Effector memory CD8-positive, alpha-beta T cell (primary cell): ENCODE data around the gene MRPS25.

ENCODE experiments used
- ATAC-seq: fragments of 150-1000 bp; cut with Tn5 transposase; replicated peaks from 2 replicates; pipeline ENCODE4 v1.10.0; 2021; ENCODE audit warnings: mild to moderate bottlenecking, moderate library complexity
- DNase-seq, 3 experiments: peaks; one replicate each; pipeline ENCODE4 v3.0.0; 2021
- H3K27ac Mint-ChIP-seq, 2 donors: one replicate each; pipeline ENCODE4 v1.8.0; 2022; ENCODE audit warnings: mild to moderate bottlenecking in 2 of 2, mixed read lengths in 2 of 2, moderate library complexity in 2 of 2
- H3K27me3 Mint-ChIP-seq, 2 donors: one replicate each; pipeline ENCODE4 v1.8.0; 2022; ENCODE audit warnings: mixed read lengths in 2 of 2
- H3K36me3 Mint-ChIP-seq: one replicate; pipeline ENCODE4 v1.8.0; 2022; ENCODE audit warnings: mild to moderate bottlenecking, moderate library complexity, mixed read lengths; ENCODE audit not compliant: insufficient read depth
- H3K4me1 Mint-ChIP-seq, 2 donors: one replicate each; pipeline ENCODE4 v1.8.0; 2022; ENCODE audit warnings: low read depth in 2 of 2, mixed read lengths in 2 of 2
- H3K4me3 Mint-ChIP-seq, 2 donors: one replicate each; pipeline ENCODE4 v1.8.0; 2022; ENCODE audit warnings: mild to moderate bottlenecking in 2 of 2, mixed read lengths in 2 of 2, moderate library complexity in 2 of 2
- H3K9me3 Mint-ChIP-seq, 2 donors: one replicate each; pipeline ENCODE4 v1.8.0; 2022; ENCODE audit warnings: mixed read lengths in 2 of 2

Gene MRPS25

GRCh38 chr3:15049584-15049983 lies 15.5 kb downstream of the MRPS25 start:
- DNase-seq, result no peak
- Mint-ChIP-seq H3K27me3 (no peaks in the 10 kb centered on the region), H3K9me3 (no peaks in the 10 kb centered on the region), H3K4me3 (no peak overlapping the region), H3K36me3 (peaks cover 50% of the 10 kb centered on the region), H3K27ac (no peak overlapping the region), H3K4me1 (peaks cover 4 to 15% of the 10 kb centered on the region in 2 donors)
- ATAC-seq, result no peak

GRCh38 chr3:15045667-15046066 lies 19.4 kb downstream of the MRPS25 start:
- H3K36me3 Mint-ChIP-seq, result peaks cover 74% of the 10 kb centered on the region
- peak overlapping the region; percentile 19 to 22 for H3K27ac Mint-ChIP-seq
- no peaks in the 10 kb centered on the region for H3K27me3 Mint-ChIP-seq
- ATAC-seq (no peak), DNase-seq (no peak)
- H3K9me3 Mint-ChIP-seq, result no peaks in the 10 kb centered on the region
- no peak overlapping the region for H3K4me3 Mint-ChIP-seq
- peaks cover 0 to 8% of the 10 kb centered on the region in 2 donors for H3K4me1 Mint-ChIP-seq

GRCh38 chr3:15044326-15044725 lies 20.8 kb downstream of the MRPS25 start:
- ATAC-seq (no peak), DNase-seq (no peak)
- peaks cover 83% of the 10 kb centered on the region for H3K36me3 Mint-ChIP-seq
- peaks cover 0 to 8% of the 10 kb centered on the region in 2 donors for H3K4me1 Mint-ChIP-seq
- peak overlapping the region in 1 of 2 donors; percentile 35 for H3K27ac Mint-ChIP-seq
- no peak overlapping the region for H3K4me3 Mint-ChIP-seq
- H3K9me3 Mint-ChIP-seq, result no peaks in the 10 kb centered on the region
- no peaks in the 10 kb centered on the region for H3K27me3 Mint-ChIP-seq

GRCh38 chr3:15043408-15044171 lies 21.5 kb downstream of the MRPS25 start:
- Mint-ChIP-seq H3K4me1 (peaks cover 0 to 8% of the 10 kb centered on the region in 2 donors), H3K36me3 (peaks cover 79% of the 10 kb centered on the region), H3K27me3 (no peaks in the 10 kb centered on the region), H3K9me3 (no peaks in the 10 kb centered on the region), H3K27ac (no peak overlapping the region), H3K4me3 (no peak overlapping the region)
- ATAC-seq, result no peak
- no peak for DNase-seq

GRCh38 chr3:15042936-15043335 lies 22.2 kb downstream of the MRPS25 start:
- Mint-ChIP-seq H3K36me3 (peaks cover 82% of the 10 kb centered on the region), H3K27me3 (no peaks in the 10 kb centered on the region), H3K27ac (no peak overlapping the region)

GRCh38 chr3:15041950-15042349 lies 23.2 kb downstream of the MRPS25 start:
- Mint-ChIP-seq H3K9me3 (no peaks in the 10 kb centered on the region), H3K27ac (peak overlapping the region; percentile 12 to 71)
- DNase-seq, result no peak

More at GRCh38 chr3:15042936-15043335, 22.2 kb downstream of the MRPS25 start:
- no peaks in the 10 kb centered on the region for H3K9me3 Mint-ChIP-seq
- DNase-seq (no peak), ATAC-seq (no peak)
- H3K4me1 Mint-ChIP-seq, result peaks cover 0 to 8% of the 10 kb centered on the region in 2 donors
- H3K4me3 Mint-ChIP-seq, result no peak overlapping the region

GRCh38 chr3:15040844-15041243 lies 24.3 kb downstream of the MRPS25 start:
- no peaks in the 10 kb centered on the region for H3K9me3 Mint-ChIP-seq
- no peak overlapping the region for H3K4me3 Mint-ChIP-seq
- H3K27ac Mint-ChIP-seq, result peak overlapping the region; percentile 62 to 71

More at GRCh38 chr3:15041950-15042349, 23.2 kb downstream of the MRPS25 start:
- Mint-ChIP-seq H3K4me1 (peaks cover 0 to 7% of the 10 kb centered on the region in 2 donors), H3K36me3 (peaks cover 77% of the 10 kb centered on the region), H3K27me3 (no peaks in the 10 kb centered on the region), H3K4me3 (no peak overlapping the region)
- ATAC-seq, result no peak

GRCh38 chr3:15038306-15038705 lies 26.8 kb downstream of the MRPS25 start:
- Mint-ChIP-seq H3K36me3 (peaks cover 78% of the 10 kb centered on the region), H3K9me3 (no peaks in the 10 kb centered on the region), H3K27me3 (no peaks in the 10 kb centered on the region), H3K4me1 (peaks cover 0 to 2% of the 10 kb centered on the region in 2 donors), H3K4me3 (no peak overlapping the region), H3K27ac (peak overlapping the region in 1 of 2 donors; percentile 65)
- DNase-seq (no peak), ATAC-seq (no peak)

More at GRCh38 chr3:15040844-15041243, 24.3 kb downstream of the MRPS25 start:
- H3K36me3 Mint-ChIP-seq, result peaks cover 77% of the 10 kb centered on the region
- no peaks in the 10 kb centered on the region for H3K27me3 Mint-ChIP-seq
- peaks cover 0 to 5% of the 10 kb centered on the region in 2 donors for H3K4me1 Mint-ChIP-seq
- DNase-seq (no peak), ATAC-seq (no peak)

GRCh38 chr3:15033103-15033502 lies 32.0 kb downstream of the MRPS25 start:
- Mint-ChIP-seq H3K36me3 (peaks cover 65% of the 10 kb centered on the region), H3K4me3 (no peak overlapping the region), H3K4me1 (no peaks in the 10 kb centered on the region), H3K27ac (no peak overlapping the region), H3K27me3 (no peaks in the 10 kb centered on the region), H3K9me3 (no peaks in the 10 kb centered on the region)
- no peak for ATAC-seq
- DNase-seq, result no peak

GRCh38 chr3:15032650-15033049 lies 32.5 kb downstream of the MRPS25 start:
- H3K9me3 Mint-ChIP-seq, result no peaks in the 10 kb centered on the region
- H3K36me3 Mint-ChIP-seq, result peaks cover 64% of the 10 kb centered on the region
- H3K27ac Mint-ChIP-seq, result no peak overlapping the region
- ATAC-seq (no peak), DNase-seq (no peak)
- H3K4me1 Mint-ChIP-seq, result no peaks in the 10 kb centered on the region
- H3K4me3 Mint-ChIP-seq, result no peak overlapping the region
- no peaks in the 10 kb centered on the region for H3K27me3 Mint-ChIP-seq

- Mint-ChIP-seq H3K9me3 (no peaks in the 10 kb centered on the region), H3K27ac (peak overlapping the region in 1 of 2 donors; percentile 57), H3K27me3 (no peaks in the 10 kb centered on the region), H3K4me1 (no peaks in the 10 kb centered on the region), H3K36me3 (peaks cover 51% of the 10 kb centered on the region), H3K4me3 (no peak overlapping the region)
- ATAC-seq, result no peak
- no peak for DNase-seq
Observed at GRCh38 chr3:15029625-15030024, 35.5 kb downstream of the MRPS25 start.

- Mint-ChIP-seq H3K27ac (no peak overlapping the region), H3K4me3 (no peak overlapping the region), H3K4me1 (no peaks in the 10 kb centered on the region), H3K36me3 (peaks cover 58% of the 10 kb centered on the region), H3K27me3 (no peaks in the 10 kb centered on the region), H3K9me3 (no peaks in the 10 kb centered on the region)
- DNase-seq, result no peak
- ATAC-seq, result no peak
Observed at GRCh38 chr3:15023719-15024118, 41.4 kb downstream of the MRPS25 start.

- ATAC-seq (no peak), DNase-seq (no peak)
- Mint-ChIP-seq H3K4me3 (no peak overlapping the region), H3K4me1 (no peaks in the 10 kb centered on the region), H3K36me3 (peaks cover 58% of the 10 kb centered on the region), H3K27ac (no peak overlapping the region), H3K27me3 (no peaks in the 10 kb centered on the region), H3K9me3 (no peaks in the 10 kb centered on the region)
Observed at GRCh38 chr3:15023249-15023648, 41.9 kb downstream of the MRPS25 start.

- DNase-seq (no peak), ATAC-seq (no peak)
- Mint-ChIP-seq H3K4me1 (peaks cover 0 to 3% of the 10 kb centered on the region in 2 donors), H3K27me3 (no peaks in the 10 kb centered on the region), H3K4me3 (no peak overlapping the region), H3K36me3 (peaks cover 78% of the 10 kb centered on the region), H3K27ac (no peak overlapping the region), H3K9me3 (no peaks in the 10 kb centered on the region)
Observed at GRCh38 chr3:15017191-15017590, 47.9 kb downstream of the MRPS25 start.
